K562 (cell line): ENCODE measurements around the gene CLEC3A. TPM values are rescaled to one million over a fixed set of nuclear protein-coding genes. Genes with fewer than 3 reads are reported as not detected.

Experiments
- CHD7 ChIP-seq: fragments of 200-600 bp; sonication (generic); IDR thresholded peaks from one replicate; pipeline ENCODE4 v1.6.1; 2012; ENCODE audit warnings: mild to moderate bottlenecking, low read depth, low read length, inconsistent platforms
- CREBBP ChIP-seq: IDR thresholded peaks from one replicate; pipeline ENCODE4 v1.6.1; 2012; ENCODE audit warnings: low read depth, mild to moderate bottlenecking, control low read depth, inconsistent platforms, low read length
- ELK3 ChIP-seq: fragments of 450-650 bp; formaldehyde crosslinking; IDR thresholded peaks from 2 replicates; pipeline ENCODE4 v1.4.0; 2020; ENCODE audit warnings: mild to moderate bottlenecking
- GTF2E2 ChIP-seq: fragments of 200-800 bp; sonication (Bioruptor generic); IDR thresholded peaks from 2 replicates; pipeline ENCODE4 v1.6.1; 2016; ENCODE audit warnings: missing genetic modification characterization, missing compliant biosample characterization
- MAFG ChIP-seq: fragments of 450-650 bp; conservative IDR thresholded peaks from 2 replicates; pipeline ENCODE4 v1.6.1; 2016; ENCODE audit warnings: missing genetic modification characterization, missing compliant biosample characterization
- MCM3 ChIP-seq: fragments of 450-650 bp; IDR thresholded peaks from 2 replicates; pipeline ENCODE4 v1.6.1; 2016
- NKRF ChIP-seq: fragments of 450-650 bp; IDR thresholded peaks from 2 replicates; pipeline ENCODE4 v1.6.1; 2016; ENCODE audit warnings: borderline replicate concordance
- PHTF2 ChIP-seq: fragments of 250-450 bp; sonication (Bioruptor Pico); IDR thresholded peaks from 2 replicates; pipeline ENCODE4 v1.5.0; 2021; ENCODE audit warnings: mild to moderate bottlenecking
- POLR3G ChIP-seq: IDR thresholded peaks from 2 replicates; pipeline ENCODE4 v1.6.1; 2011; ENCODE audit not compliant: insufficient read length, insufficient replicate concordance; ENCODE audit errors: extremely low read depth
- TEAD1 ChIP-seq, 2 experiments: fragments of 450-650 bp in 1 of 2; sonication (generic) in 1 of 2; formaldehyde crosslinking; IDR thresholded peaks; 2 replicates each; pipeline versions ENCODE4 v1.4.0 to v1.8.0; 2020 to 2022; ENCODE audit warnings: mild to moderate bottlenecking in 2 of 2, missing genetic modification reagents in 1 of 2
- TGIF2 ChIP-seq: sonication (generic); formaldehyde crosslinking; IDR thresholded peaks from 2 replicates; pipeline ENCODE4 v1.8.1; 2022; ENCODE audit warnings: mild to moderate bottlenecking, missing genetic modification reagents, moderate library complexity
- ZNF347 ChIP-seq: fragments of 450-650 bp; formaldehyde crosslinking; IDR thresholded peaks from 2 replicates; pipeline ENCODE4 v1.4.0; 2020; ENCODE audit warnings: low read depth, mild to moderate bottlenecking, moderate library complexity
- ZNF431 ChIP-seq: sonication (generic); formaldehyde crosslinking; IDR thresholded peaks from 2 replicates; pipeline ENCODE4 v1.8.0; 2022; ENCODE audit warnings: mild to moderate bottlenecking, missing genetic modification reagents
- polyA plus RNA-seq, 8 experiments: library from polyadenylated mRNA; depleted of rRNA in 4 of 8; stranded (reverse) in 5 of 8; unstranded in 3 of 8; fragments of >200 nt; fragmentation: Nextera tagmentation in 2 of 8; fragmentation: Illumina TruSeq in 1 of 8; extraction: Ambion mirVana in 2 of 8; extraction: Trizol in 1 of 8; gene quantifications; 2 replicates each; pipeline versions ENCODE4 v1.2.1 to v1.2.3, GENCODE V29; 2011 to 2014; ENCODE audit warnings: inconsistent platforms in 1 of 8, missing spikeins in 1 of 8
- total RNA-seq, 7 experiments: library from RNA; depleted of rRNA in 6 of 7; stranded (reverse); fragments of >200 nt in 6 of 7; fragmentation: Illumina TruSeq in 2 of 7; extraction: Trizol in 2 of 7; gene quantifications; 2 replicates each; pipeline versions ENCODE4 v1.2.1 to v1.2.3, GENCODE V29; 2011 to 2021; ENCODE audit warnings: low replicate concordance in 1 of 7

The CLEC3A gene
- total and polyA plus RNA-seq, 9 of the 15 experiments (the other 6 are each of a cell fraction or from before 2014, with no cell fraction given): not detected

GRCh38 chr16:78045865-78046581, 23.7 kb downstream of the CLEC3A start (continued):
- no peak for TF ChIP-seq CHD7
- TF ChIP-seq CREBBP: no peak
- no peak for TF ChIP-seq POLR3G
- 0 out of 4 replicates have a peak, but pooled peaks have one; percentile 28 to 47 for TF ChIP-seq TEAD1 (CRISPR knock-in tag; IDR thresholded peaks at IDR 0.05)
- TF ChIP-seq MAFG (tag): no peak
- 0 out of 2 replicates have a peak, but pooled peaks have one; percentile 50 for TF ChIP-seq TGIF2 (CRISPR knock-in tag)
- TF ChIP-seq NKRF: no peak
- TF ChIP-seq ELK3 (CRISPR knock-in tag): no peak
- TF ChIP-seq PHTF2: no peak
- TF ChIP-seq ZNF431 (CRISPR knock-in tag): no peak
- TF ChIP-seq MCM3: no peak
- TF ChIP-seq GTF2E2 (tag): no peak
- no peak for TF ChIP-seq ZNF347 (CRISPR knock-in tag)
